NCI-H446 treated with DMSO at 0.1 percent for 48 hours (cell line): ENCODE data around the gene AGO1.
"Not testable (repeated sequence)": the region's sequence is repeated elsewhere in the genome, so short reads cannot be mapped to it uniquely, and the experiment has no call there.

Source experiments
- DNase-seq: peaks from one replicate; lab custom pipeline; 2025; lab: John Stamatoyannopoulos, UW

The AGO1 gene

DNA sequence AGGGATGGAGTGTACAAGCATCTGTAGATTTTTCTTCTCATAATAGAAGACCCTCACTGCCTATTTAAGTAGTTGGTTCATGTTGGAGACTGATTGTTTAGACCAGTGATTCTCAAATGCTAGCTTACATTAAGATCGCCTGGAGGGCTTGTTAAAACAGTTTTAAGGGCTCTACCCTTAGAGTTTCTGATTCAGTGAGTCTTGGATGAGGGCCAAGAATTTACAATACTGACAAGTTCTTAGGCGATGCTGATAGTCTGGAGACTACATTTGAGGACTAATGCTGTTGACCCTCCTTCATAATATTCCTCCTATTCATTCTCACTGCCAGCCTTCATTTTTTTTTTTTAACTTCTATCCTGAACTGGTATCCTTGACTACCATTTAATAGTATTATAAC is 32.7 kb downstream of the AGO1 start:
- DNase-seq: no peak

DNA sequence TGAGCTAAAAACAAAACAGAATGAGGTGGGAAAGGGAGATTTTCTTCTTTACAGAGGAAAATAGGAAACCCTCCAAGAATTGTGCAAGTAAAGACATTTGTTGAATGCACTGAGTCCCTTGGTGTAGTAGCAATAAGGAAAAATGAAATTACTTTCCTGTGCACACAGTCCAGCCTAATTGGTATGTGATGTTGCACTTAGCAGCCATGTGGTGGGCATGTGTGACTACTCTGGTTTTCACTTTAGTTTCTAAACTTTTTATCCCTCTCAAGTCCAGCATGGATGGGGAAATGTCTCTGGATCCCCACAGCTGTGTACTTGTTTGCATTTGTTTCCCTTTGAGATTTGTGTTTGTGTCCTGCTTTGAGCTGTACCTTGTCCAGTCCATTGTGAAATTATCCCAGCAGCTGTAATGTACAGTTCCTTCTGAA is 40.8 kb downstream of the AGO1 start:
- DNase-seq: no peak

- no peak for DNase-seq
Measured at GRCh38 chr1:35924838-35925237, 41.8 kb downstream of the AGO1 start.

GRCh38 chr1:35925741-35926140 is 42.7 kb downstream of the AGO1 start:
- no peak for DNase-seq

GRCh38 chr1:35927472-35927871 is 44.5 kb downstream of the AGO1 start:
- no peak for DNase-seq

DNA sequence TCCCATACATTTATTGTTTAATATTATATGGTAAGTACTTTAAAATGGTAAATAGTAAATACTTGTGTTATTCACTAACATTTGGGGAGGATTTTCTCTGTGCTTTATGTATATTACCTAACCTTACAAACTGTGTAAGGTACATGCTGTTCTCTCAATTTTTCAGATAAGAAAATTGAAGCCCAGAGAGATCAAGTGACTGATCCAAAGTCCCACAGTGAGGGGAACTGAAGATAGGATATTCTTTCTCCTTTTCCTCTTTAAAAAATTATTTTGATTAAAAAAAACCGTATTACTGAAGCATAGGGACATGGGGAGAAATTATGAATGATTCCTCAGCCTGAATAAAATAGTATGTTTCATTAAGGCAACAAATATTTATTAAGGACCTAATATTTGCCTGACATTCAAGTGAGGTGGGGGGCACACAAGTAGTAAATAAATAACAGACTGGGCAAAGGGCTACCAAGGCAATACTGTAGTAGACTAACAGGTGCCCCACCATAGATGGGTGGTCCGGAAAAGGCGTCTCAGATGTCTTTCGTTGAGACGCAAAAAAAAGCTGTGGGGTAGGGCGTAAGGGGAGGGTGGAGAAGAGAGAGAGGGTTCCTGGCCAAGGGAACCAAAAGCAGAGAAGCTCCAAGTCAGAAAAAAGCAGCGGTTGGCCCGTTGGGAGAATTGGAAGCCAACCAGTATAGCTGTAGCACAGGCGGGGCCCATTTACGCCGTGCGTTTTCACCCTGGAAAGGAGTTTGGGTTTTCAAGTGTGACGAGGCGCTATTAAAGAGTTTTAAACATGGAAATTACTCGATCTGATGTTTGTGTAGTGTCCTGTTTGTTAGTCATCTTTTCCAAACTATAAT is 47.0 kb downstream of the AGO1 start:
- no peak for DNase-seq

DNA sequence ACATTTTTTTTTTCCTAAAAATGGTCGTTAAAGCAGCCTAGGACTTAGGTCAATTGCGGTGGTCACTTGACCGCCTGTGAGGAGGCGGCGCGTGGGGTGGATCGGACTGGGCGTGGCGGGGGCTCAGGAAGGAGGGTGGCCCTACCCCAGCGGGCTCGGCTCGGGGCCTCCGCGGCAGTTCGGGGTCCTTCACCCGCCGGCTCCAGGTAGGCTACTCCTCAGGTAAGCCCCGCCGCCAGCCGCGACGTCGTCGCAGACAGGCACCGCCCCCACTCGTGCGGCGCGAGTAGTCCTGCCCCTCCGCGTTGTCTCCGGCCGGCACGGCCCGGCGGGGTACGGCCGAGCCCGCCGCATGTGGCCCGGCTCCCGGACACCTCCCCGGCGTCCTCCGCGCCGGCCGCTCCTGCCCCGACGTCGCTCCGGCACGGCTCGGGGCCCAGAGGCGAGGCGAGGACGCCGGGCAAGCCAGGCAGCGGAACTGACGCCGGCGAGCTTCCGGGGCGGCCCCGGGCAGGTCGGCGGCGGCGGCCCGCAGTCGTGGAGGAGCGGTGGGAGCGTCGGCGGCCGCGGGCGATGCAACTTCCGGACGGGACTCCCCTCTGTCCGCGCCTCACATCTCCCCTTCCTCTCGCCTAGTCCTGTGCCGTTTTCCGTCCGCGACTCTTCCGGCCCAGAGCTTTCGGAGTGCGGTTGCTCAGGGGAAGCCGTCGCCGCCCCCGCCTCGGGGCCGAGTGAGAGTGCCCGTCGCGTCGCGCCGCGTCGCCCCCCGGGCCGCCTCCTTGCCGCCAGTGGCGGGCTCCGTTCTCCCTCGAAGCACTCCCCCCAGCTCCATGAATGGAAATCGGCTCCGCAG is 47.8 kb downstream of the AGO1 start, which contains the start of gene AGO3:
Gene AGO3 (plus strand): TSS at position 513 of the 853 bp plus-strand sequence. CDS start 322 bp downstream, at position 835.
- DNase-seq: peak; percentile 73

DNA sequence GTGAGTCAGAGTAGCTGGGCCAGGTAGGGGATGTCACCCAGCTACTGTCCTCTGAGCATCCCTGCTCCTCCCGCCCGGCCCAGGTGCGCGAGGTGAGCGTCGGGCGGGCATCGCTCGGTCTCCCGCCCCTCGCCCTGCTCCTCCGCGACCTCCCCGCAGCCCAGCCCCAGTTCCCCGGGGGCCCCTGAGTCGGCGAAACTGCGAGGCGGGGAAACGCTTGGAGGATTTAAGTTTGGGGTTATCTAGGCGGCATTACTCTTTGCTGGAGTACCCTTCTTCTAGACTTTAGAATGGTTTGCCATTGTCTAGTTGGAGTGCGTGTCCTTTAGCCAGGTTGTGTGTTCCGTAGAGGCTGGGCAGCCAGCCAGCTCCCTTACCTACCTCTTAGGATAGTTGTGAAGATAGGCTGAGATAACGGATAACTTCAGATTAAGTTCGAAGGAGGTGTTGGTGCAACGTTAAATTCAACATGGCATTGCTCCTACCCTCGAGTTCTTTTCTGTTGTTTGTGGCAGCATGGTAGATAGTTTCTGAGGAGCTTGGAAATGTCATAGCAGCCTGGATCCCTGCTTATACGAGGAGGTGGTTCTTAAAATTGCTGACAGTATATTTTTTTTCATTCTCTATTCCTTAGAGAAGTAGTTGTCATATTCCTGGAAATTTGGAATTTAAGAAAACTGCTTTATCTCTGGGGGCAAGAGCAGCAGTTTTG is 48.6 kb downstream of the AGO1 start:
- no peak for DNase-seq

DNA sequence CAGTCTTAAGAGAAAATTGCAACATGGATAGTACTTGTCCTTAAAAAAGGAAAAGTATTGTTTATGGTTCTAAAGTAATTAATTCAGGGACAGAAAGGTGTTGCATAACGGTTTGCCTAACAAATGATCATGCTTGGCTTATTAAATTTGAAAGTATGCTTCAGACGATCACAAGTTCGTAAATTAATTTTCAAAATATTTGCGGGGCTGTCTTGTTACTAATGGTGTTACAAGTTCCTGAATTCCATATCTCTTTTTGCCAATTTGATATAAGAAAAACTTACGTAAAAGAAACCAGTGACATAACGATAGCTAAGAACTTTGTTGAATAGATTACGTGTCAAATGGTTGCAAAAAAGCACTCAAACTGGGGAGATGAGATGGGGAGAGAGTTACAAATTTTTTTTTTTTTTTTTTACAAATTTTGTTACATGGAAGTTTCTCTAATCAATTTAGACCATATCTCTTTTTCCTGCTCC is 49.2 kb downstream of the AGO1 start:
- DNase-seq: no peak

DNA sequence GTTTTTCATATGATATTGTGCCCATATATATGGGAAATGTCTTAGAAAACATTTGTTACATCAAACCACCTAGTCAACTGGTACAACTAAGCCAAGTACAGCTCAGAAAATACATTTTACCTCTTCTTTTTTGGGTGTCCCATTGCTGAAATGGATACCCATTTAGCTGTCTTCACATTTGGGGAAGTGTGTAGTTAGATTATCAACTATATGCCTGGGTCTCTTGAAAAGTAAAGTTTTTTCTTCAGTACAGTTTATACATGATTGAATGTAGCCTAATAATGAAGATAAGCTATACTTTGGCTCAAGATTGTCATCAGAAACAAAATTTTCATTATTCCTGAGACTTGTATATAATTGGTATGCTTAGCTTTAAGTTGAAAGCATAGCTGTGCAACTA is 49.9 kb downstream of the AGO1 start:
- DNase-seq: no peak

DNA sequence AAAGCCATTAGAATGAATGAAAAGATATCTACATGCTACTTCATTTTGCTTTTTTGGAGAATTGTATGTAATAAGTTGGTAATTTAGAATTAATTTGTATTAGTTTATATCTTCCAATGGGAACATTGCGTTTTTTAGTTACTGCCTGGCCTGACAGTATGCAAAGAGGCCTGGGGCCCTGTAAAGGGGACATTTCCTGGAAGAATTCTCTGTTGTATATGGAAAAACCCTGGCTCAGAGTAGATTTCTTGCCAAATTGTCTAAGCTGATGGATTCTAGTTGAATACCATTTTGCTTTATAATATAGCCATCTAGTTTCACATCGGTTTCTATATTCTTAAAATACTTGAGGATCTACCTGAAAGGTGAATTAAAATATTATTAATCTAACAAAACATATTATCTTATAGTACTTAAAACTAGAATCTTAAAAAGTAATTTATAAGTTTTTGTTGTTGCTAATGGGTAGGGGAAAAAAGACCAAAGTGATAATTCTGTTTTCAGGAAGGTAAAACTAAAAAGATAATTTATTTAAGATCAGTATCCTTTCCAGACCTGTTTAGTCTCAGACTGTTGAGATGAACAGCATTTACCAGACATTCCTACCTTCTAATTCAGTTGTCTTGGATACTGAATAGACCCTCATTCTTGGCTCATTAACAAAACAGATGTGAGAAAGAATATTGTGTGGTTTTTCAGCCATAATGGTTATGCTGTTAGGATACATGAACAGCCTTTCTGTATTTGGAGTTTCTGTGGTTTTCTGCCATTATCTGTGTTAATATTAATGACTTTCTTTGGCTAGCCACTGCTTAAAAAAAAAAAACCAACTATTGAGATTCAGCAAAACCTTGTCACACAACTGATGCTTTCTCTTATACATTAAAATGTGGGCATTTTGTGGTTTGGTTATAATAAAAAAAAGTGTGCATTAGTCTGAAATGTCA is 52.7 kb downstream of the AGO1 start:
- DNase-seq: no peak

DNA sequence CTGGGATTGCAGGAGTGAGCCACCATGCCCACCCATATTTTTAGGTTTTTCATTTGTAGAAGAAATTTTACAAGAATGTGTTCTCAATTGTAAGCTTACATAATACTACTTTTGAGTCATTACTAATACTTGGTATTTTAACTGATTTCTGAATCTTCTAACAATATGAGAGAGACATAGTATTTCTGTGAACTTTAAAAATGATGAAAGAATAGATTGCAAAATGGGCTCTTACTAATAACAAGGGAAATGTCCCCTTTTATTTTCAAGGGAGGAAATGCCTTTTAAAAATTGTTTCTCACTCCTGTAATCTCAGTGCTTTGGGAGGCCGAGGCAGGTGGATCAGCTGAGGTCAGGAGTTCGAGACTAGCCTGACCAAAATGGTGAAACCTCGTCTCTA is 53.8 kb downstream of the AGO1 start:
- DNase-seq: no peak

DNA sequence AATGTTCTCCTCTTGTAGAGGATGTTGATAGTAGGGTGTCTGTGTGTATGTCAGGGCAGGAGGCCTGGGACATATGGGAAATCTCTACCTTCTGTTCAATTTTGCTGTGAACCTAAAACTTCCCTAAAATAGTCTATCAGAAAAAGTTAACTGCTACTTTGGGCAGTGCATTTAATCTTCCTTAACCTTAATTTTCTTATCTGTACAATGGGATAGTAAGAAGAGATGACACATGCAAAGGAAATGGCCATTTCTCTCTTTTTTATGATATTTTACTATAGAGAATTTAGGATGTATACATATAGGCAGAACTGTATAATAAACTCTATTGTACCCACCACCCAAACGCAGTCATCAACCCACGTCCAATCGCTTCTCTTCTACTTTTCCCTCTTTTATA is 56.5 kb downstream of the AGO1 start:
- no peak for DNase-seq

DNA sequence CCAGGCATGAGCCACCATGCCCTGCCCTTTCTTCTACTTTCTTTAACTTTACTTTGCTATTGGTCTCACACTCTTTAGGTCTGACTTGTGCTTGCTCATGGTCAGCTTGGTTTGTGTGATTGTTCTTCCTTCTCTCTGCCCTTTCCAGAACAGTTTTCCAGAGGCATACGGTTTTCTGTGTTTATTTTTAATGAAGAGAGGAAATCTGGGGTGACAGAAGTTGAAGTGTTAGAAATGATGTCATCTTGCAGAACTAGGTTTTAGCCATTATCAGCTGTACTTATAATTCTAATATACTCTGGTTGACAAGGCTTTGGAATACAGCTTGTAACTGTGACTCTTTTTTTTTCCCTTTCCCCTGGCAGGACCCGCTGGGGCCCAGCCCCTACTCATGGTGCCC is 62.3 kb downstream of the AGO1 start:
- no peak for DNase-seq

DNA sequence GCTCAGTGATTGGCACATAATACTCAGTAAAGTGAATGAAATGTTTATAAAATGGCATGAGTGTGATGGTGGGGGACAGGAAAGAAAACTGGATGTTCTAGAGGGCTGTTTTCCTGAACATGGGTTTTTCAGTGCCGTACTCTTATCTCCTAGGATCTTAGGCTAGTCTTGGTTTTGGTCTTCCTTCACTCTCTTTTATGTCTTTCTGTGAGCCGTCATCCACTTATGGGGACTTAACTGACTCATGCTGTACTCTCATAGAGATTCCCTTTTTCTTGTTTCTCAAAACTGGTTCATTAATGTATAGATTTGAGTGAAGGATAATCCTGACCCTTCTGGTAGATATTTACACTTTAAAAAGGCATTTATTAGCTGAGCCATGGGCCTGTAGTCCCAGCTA is 64.5 kb downstream of the AGO1 start:
- no peak for DNase-seq

DNA sequence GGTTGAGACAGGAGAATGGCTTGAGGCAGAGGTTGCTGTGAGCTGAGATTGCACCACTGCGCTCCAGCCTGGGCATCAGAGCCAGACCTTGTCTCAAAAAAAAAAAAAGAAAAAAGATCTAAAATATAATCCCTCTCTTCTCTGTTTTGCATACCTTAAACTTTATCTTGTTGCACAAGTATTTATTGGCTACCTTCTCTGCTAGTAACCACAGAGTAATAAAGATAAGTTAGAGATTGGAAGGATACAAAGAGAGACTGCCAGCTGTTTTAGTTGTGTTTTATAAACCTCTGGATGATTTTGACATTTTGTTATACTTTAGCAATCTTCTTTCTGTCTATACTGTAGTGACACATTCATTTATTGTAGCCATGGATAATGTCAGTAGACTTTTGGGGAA is 75.5 kb downstream of the AGO1 start:
- DNase-seq: no peak

- no peak for DNase-seq
Measured at GRCh38 chr1:35959304-35959703, 76.3 kb downstream of the AGO1 start.

GRCh38 chr1:35962952-35963351 is 79.9 kb downstream of the AGO1 start:
- no peak for DNase-seq

- not testable (repeated sequence) for DNase-seq
Measured at GRCh38 chr1:35964277-35964676, 81.3 kb downstream of the AGO1 start.

DNA sequence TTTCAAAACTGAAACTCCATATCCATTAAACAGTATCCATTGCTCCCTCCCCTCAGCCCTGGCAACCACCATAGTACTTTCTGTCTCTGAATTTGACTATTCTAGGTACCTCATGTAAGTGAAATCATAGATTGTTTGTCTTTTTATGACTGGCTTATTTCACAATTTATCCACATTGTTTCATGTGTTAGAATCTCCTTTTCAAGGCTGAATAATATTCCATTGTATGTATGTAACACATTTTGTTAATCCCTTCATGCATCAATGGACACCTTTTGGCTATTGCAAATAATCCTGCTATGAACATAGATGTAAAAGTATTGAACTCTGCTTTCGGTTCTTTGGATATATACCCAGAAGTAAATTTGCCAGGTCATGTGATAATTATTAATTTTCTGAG is 85.4 kb downstream of the AGO1 start:
- no peak for DNase-seq

DNA sequence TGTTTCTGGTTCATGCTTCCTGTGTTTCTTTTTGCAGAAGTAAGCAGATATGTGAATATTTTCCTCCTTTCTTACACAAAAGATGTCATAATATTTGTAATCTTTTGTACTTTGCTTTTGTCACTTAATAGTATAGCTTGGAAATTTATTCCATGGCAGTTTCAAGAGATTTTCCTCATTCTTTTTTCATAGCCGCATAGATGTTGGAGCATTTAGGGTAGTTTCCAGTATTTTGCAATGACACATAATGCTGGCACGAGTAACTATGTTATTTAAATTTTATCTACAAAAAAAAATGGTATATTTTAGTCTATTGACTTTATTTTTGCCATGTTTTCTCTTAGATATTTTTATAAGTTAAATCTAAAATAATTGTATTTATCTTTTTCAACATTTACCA is 88.6 kb downstream of the AGO1 start:
- DNase-seq: no peak
